K562 (cell line): Measurements from ENCODE around the gene SEC23B. TPM values are rescaled to one million over a fixed set of nuclear protein-coding genes. Genes with fewer than 3 reads are reported as not detected.

Source experiments
- ATAC-seq: fragments of 200-7000 bp; cut with Tn5 transposase; 3 replicates; pipeline ENCODE4 v1.9.1; 2020; ENCODE audit warnings: moderate library complexity
- BruUV-seq: library from RNA; stranded (reverse); fragments of 400-500 nt; replicated peaks from 2 replicates; lab custom pipeline; 2021; lab: Mats Ljungman, UMichigan
- CTCF ChIA-PET: fragments of 300-600 bp; formaldehyde crosslinking; extraction: SDS; loops from one replicate; lab custom pipeline; 2021; ENCODE audit warnings: low intra/inter-chr PET ratio; lab: Yijun Ruan, JAX
- POLR2A ChIA-PET: fragments of 300-600, 350-650 bp; sonication (Branson Sonifier 250); formaldehyde crosslinking; extraction: SDS; loops from one replicate; lab custom pipeline; 2021; ENCODE audit warnings: antibody characterized with exemption, inconsistent platforms; lab: Yijun Ruan, JAX
- DNase-seq, 4 experiments: peaks; one replicate each; pipeline versions ENCODE4 v3.0.0 to v3.0.0-alpha.2; 2011 to 2018; ENCODE audit warnings: low spot score in 3 of 4, mixed read lengths in 3 of 4; ENCODE audit errors: extremely low read depth in 1 of 4
- FAIRE-seq: peaks from 2 replicates; lab custom pipeline; 2011; peaks lifted over from hg19 to GRCh38; lab: Jason Lieb, UNC
- H2AFZ ChIP-seq: 2 replicates; pipeline ENCODE4 v1.6.0; 2011; ENCODE audit warnings: low read depth, low read length, control low read depth, inconsistent platforms
- H3K27ac ChIP-seq: fragments of 200-600 bp; 3 replicates; pipeline ENCODE4 v1.8.0; 2011; ENCODE audit warnings: low read depth, mild to moderate bottlenecking, control low read depth, inconsistent platforms, low read length, moderate library complexity, mixed read lengths; ENCODE audit errors: extremely low read depth
- H3K27me3 ChIP-seq, 2 experiments: fragments of 300-600 bp in 1 of 2; 2 replicates in 1 of 2; 3 replicates in 1 of 2; pipeline versions ENCODE4 v1.6.0 to v1.8.0; 2011; ENCODE audit warnings: inconsistent platforms in 2 of 2, low read length in 2 of 2, mild to moderate bottlenecking in 1 of 2, mixed read lengths in 1 of 2, moderate library complexity in 1 of 2; ENCODE audit not compliant: control insufficient read depth in 2 of 2, insufficient read depth in 2 of 2
- H3K36me3 ChIP-seq: fragments of 300-600 bp; 3 replicates; pipeline ENCODE4 v1.8.0; 2011; ENCODE audit warnings: mild to moderate bottlenecking, low read length, inconsistent platforms; ENCODE audit not compliant: control insufficient read depth, insufficient read depth
- H3K4me1 ChIP-seq, 2 experiments: fragments of 200-600 bp in 1 of 2; replicated peaks in 1 of 2; 2 replicates in 1 of 2; 3 replicates in 1 of 2; pipeline versions ENCODE4 v1.5.1 to v1.8.0; 2011; ENCODE audit warnings: inconsistent platforms in 2 of 2, low read length in 2 of 2, mild to moderate bottlenecking in 1 of 2, mixed read lengths in 1 of 2, moderate library complexity in 1 of 2; ENCODE audit not compliant: control insufficient read depth in 2 of 2, insufficient read depth in 2 of 2
- H3K4me2 ChIP-seq: 2 replicates; pipeline ENCODE4 v1.6.1; 2011; ENCODE audit warnings: low read length, control low read depth, inconsistent platforms, mixed read lengths; ENCODE audit not compliant: insufficient read depth
- H3K4me3 ChIP-seq: fragments of 200-600 bp; sonication (generic), shearing (Covaris generic); 2 replicates; pipeline ENCODE4 v1.5.1; 2016; ENCODE audit warnings: control low read depth, inconsistent platforms
- H3K79me2 ChIP-seq: fragments of 200-600 bp; 3 replicates; pipeline ENCODE4 v1.8.0; 2011; ENCODE audit warnings: low read length, inconsistent platforms; ENCODE audit not compliant: control insufficient read depth, insufficient read depth
- H3K9ac ChIP-seq, 2 experiments: 2 replicates each; pipeline versions ENCODE4 v1.6.0 to v1.6.1; 2011; ENCODE audit warnings: low read depth in 2 of 2, low read length in 2 of 2, control low read depth in 1 of 2, inconsistent platforms in 1 of 2, mild to moderate bottlenecking in 1 of 2, mixed read lengths in 1 of 2; ENCODE audit not compliant: insufficient read depth in 1 of 2
- H3K9me1 ChIP-seq: one replicate; pipeline ENCODE4 v1.6.0; 2011; ENCODE audit warnings: inconsistent platforms, mild to moderate bottlenecking, low read length, moderate library complexity; ENCODE audit not compliant: control insufficient read depth, insufficient read depth
- H3K9me3 ChIP-seq: replicated peaks from 2 replicates; pipeline ENCODE4 v1.5.1; 2011; ENCODE audit warnings: low read depth, low read length, inconsistent platforms; ENCODE audit not compliant: control insufficient read depth, insufficient read depth
- H4K20me1 ChIP-seq: replicated peaks from 2 replicates; pipeline ENCODE4 v1.6.1; 2011; ENCODE audit warnings: low read length, inconsistent platforms, mixed read lengths; ENCODE audit not compliant: control insufficient read depth, insufficient read depth
- HMGN3 ChIP-seq: IDR thresholded peaks from 2 replicates; pipeline ENCODE4 v1.6.1; 2011; ENCODE audit warnings: borderline replicate concordance, low read depth, mild to moderate bottlenecking, mixed read lengths, low read length; ENCODE audit not compliant: insufficient read length; ENCODE audit errors: extremely low read depth
- JUND ChIP-seq, 2 experiments: IDR thresholded peaks; 2 replicates in 1 of 2; 3 replicates in 1 of 2; pipeline ENCODE4 v1.6.1; 2011; ENCODE audit warnings: borderline replicate concordance in 2 of 2, low read depth in 2 of 2, low read length in 2 of 2, improper control_type of control experiment in 1 of 2, missing biosample characterization in 1 of 2, missing genetic modification characterization in 1 of 2, missing genetic modification reagents in 1 of 2
- PHF21A ChIP-seq: fragments of 450-650 bp; IDR thresholded peaks from 2 replicates; pipeline ENCODE4 v1.6.1; 2017; ENCODE audit warnings: low read depth, borderline replicate concordance
- PPARD ChIP-seq: fragments of 250-450 bp; sonication (Bioruptor Pico); IDR thresholded peaks from 2 replicates; pipeline ENCODE4 v1.8.0; 2022; ENCODE audit warnings: inconsistent platforms, mild to moderate bottlenecking, moderate library complexity
- PTBP1 ChIP-seq: fragments of 200-400 bp; formaldehyde crosslinking; IDR thresholded peaks from 2 replicates; pipeline ENCODE4 v1.6.1; 2017; ENCODE audit warnings: low read depth, low read length
- RHOXF2B ChIP-seq: fragments of 250-450 bp; sonication (Bioruptor Pico); conservative IDR thresholded peaks from 2 replicates; pipeline ENCODE4 v1.5.1; 2021
- THRAP3 ChIP-seq: fragments of 450-650 bp; IDR thresholded peaks from 2 replicates; pipeline ENCODE4 v1.6.1; 2016; ENCODE audit warnings: mild to moderate bottlenecking, inconsistent platforms, borderline replicate concordance
- YY1 ChIP-seq, 3 experiments: IDR thresholded peaks; 2 replicates each; pipeline ENCODE4 v1.6.1; 2011; ENCODE audit warnings: low read length in 2 of 3, mild to moderate bottlenecking in 2 of 3, moderate library complexity in 2 of 3, borderline replicate concordance in 1 of 3, control low read depth in 1 of 3, low read depth in 1 of 3; ENCODE audit not compliant: insufficient read depth in 3 of 3, insufficient replicate concordance in 2 of 3, control insufficient read depth in 1 of 3, insufficient read length in 1 of 3; ENCODE audit errors: extremely low read depth in 1 of 3
- ZBED1 ChIP-seq: IDR thresholded peaks from 2 replicates; pipeline ENCODE4 v1.6.1; 2014
- ZNF143 ChIP-seq: sonication (generic); formaldehyde crosslinking; IDR thresholded peaks from 2 replicates; pipeline ENCODE4 v1.9.0; 2022; ENCODE audit warnings: mild to moderate bottlenecking, missing genetic modification reagents
- ZNF212 ChIP-seq: fragments of 450-650 bp; formaldehyde crosslinking; IDR thresholded peaks from 2 replicates; pipeline ENCODE4 v1.4.0; 2020; ENCODE audit warnings: mild to moderate bottlenecking
- ZNF253 ChIP-seq: fragments of 250-450 bp; sonication (Bioruptor Pico); conservative IDR thresholded peaks from 2 replicates; pipeline ENCODE4 v1.6.1; 2021; ENCODE audit warnings: mild to moderate bottlenecking
- WGBS: fragments of 100-300 bp; shearing (Covaris generic); methylation state at CpG from one replicate; pipeline ENCODE4 v1.1.6; 2016; ENCODE audit warnings: low coverage, mixed read lengths; ENCODE audit not compliant: insufficient coverage; ENCODE audit errors: missing lambda C conversion rate; 5-methylcytosine and 5-hydroxymethylcytosine counted together
- in situ Hi-C: fragments of 300-500 bp; cut with MboI; formaldehyde crosslinking; loops from 4 replicates; pipeline ENCODE4 v1.15.0; 2018; ENCODE audit warnings: inconsistent platforms, mixed read lengths
- intact Hi-C: fragments of 100-400 bp; cut with micrococcal nuclease; formaldehyde crosslinking; loops from 2 replicates; pipeline ENCODE4 v1.14.2; 2022
- polyA plus RNA-seq, 8 experiments: library from polyadenylated mRNA; depleted of rRNA in 4 of 8; stranded (reverse) in 5 of 8; unstranded in 3 of 8; fragments of >200 nt; fragmentation: Nextera tagmentation in 2 of 8; fragmentation: Illumina TruSeq in 1 of 8; extraction: Ambion mirVana in 2 of 8; extraction: Trizol in 1 of 8; gene quantifications; 2 replicates each; pipeline versions ENCODE4 v1.2.1 to v1.2.3, GENCODE V29; 2011 to 2014; ENCODE audit warnings: inconsistent platforms in 1 of 8, missing spikeins in 1 of 8
- total RNA-seq, 7 experiments: library from RNA; depleted of rRNA in 6 of 7; stranded (reverse); fragments of >200 nt in 6 of 7; fragmentation: Illumina TruSeq in 2 of 7; extraction: Trizol in 2 of 7; gene quantifications; 2 replicates each; pipeline versions ENCODE4 v1.2.1 to v1.2.3, GENCODE V29; 2011 to 2021; ENCODE audit warnings: low replicate concordance in 1 of 7
- TF ChIP-seq, protein P1 (sequence below): fragments of 450-650 bp; formaldehyde crosslinking; IDR thresholded peaks from 2 replicates; pipeline ENCODE4 v1.4.0; 2022; ENCODE audit warnings: mild to moderate bottlenecking, moderate library complexity
- TF ChIP-seq, protein P2 (sequence below), 3 experiments: fragments of 200-800 bp in 1 of 3; sonication (Bioruptor generic) in 1 of 3; sonication (generic) in 1 of 3; formaldehyde crosslinking in 1 of 3; IDR thresholded peaks; 2 replicates each; pipeline versions ENCODE4 v1.6.1 to v1.8.0; 2016 to 2022; ENCODE audit warnings: mild to moderate bottlenecking in 2 of 3, missing compliant biosample characterization in 2 of 3, missing genetic modification characterization in 2 of 3, missing genetic modification reagents in 1 of 3
- TF ChIP-seq, protein P3 (sequence below): fragments of 450-650 bp; formaldehyde crosslinking; IDR thresholded peaks from 2 replicates; pipeline ENCODE4 v1.4.0; 2020; ENCODE audit warnings: mild to moderate bottlenecking

SEC23B gene
- total and polyA plus RNA-seq, 9 of the 15 experiments (the other 6 are each of a cell fraction or from before 2014, with no cell fraction given) = 31.7 to 70.2 (median 38.5) TPM

DNA sequence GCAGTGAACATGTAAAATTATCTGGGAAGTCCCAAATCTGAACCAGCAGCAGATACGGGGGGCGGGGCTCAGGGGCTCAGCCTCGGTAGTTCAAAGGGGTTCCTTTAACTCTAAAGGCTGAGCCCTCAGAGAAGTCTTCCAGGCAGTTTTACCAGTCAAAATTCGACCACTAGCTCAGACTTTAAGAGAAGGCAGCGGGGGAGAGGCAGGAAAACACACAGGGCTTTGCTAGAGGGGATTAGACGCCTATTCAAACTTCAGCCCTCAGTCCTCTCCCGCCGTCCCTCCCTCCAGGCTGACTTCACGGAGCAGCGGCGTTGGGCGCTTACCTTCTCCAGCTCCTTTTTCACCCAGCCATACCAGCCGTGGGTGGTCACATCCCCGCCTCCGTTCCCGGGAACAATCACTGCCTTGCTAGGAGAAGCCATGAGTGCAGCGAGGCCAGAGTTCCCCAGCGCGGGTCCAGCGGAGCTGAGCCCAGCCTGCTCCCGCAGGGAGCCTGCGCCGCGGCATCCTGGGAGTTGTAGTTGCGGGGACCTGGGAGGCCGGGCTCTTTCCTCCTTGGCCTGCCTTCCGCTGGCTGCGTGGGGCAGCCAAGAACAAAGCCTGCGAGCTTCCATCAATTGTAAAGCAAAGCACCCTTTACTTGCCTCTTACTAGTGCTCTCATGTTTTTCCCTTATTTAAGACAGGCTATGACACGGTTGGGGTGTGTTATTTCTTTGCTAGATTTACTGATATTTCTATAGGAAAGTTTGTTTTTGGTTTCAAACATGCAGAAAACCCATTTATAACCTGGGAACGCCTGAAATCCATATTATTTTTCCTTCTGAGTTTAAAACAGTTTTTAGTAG, 10.8 kb upstream of the SEC23B start, which contains the start of gene RBBP9:
Gene RBBP9 (minus strand): TSS at position 486 of the 853 bp plus-strand sequence. CDS start 58 bp downstream, at position 428.
- Histone ChIP-seq H3K27ac (no peak within 1 kb of the TSS), H3K36me3 (no peaks in the 10 kb centered on the region), H3K9me3 (no peaks in the 10 kb centered on the region), H3K9ac (peak within 1 kb of the TSS; percentile 55 to 91), H3K27me3 (no peaks in the 10 kb centered on the region), H2AFZ (peak within 1 kb of the TSS; percentile 96), H4K20me1 (no peaks in the 10 kb centered on the region), H3K4me2 (peak within 1 kb of the TSS; percentile 83), H3K9me1 (no peaks in the 10 kb centered on the region), H3K4me1 (peaks cover 0 to 2% of the 10 kb centered on the region in 2 experiments; a peak in 1 of 5 replicates), H3K4me3 (peak within 1 kb of the TSS; percentile 66), H3K79me2 (no peaks in the 10 kb centered on the region)
- TSS peak; percentile 65 for BruUV-seq
- ATAC-seq (peak; percentile 100), DNase-seq (peak; percentile 60 to 82 (median 68)), FAIRE-seq (peak; percentile 67)
- POLR2A ChIA-PET = interaction anchor here (0.5 to 2.6 kb wide), 6 partner anchors 9 to 526 kb away, joined by 3 to 8 read pairs (median 4); partner anchors contain the start of genes DZANK1, POLR3F and SEC23B
- in situ Hi-C loops (no loop called here), intact Hi-C loops (no loop called here)
- CTCF ChIA-PET = no interaction called here
- WGBS = 3% methylated on average over 20 of the region's 31 CpGs
- TF ChIP-seq ZNF253 (no peak), PHF21A (no peak), RHOXF2B (CRISPR knock-in tag) (no peak), HMGN3 (peak; percentile 30), JUND (IDR thresholded peaks at IDR 0.05; ENCODE audit: borderline replicate concordance, low read depth, low read length) (peak; percentile 13; the same call in 1 of the 2 replicates), JUND (tag; IDR thresholded peaks at IDR 0.05; ENCODE audit: borderline replicate concordance, low read depth, low read length) (no peak), ZBED1 (no peak), ZNF212 (no peak), ZNF143 (peak; percentile 90), PPARD (CRISPR knock-in tag) (no peak), PTBP1 (no peak), THRAP3 (no peak), YY1 (IDR thresholded peaks at IDR 0.05; ENCODE audit: borderline replicate concordance in 1 of 3, control insufficient read depth in 1 of 3, extremely low read depth in 1 of 3, insufficient read depth in 3 of 3, insufficient read length in 1 of 3, insufficient replicate concordance in 2 of 3, low read depth in 1 of 3, low read length in 2 of 3) (peak in 2 of 3 experiments; percentile 62 to 79)
- TF ChIP-seq, protein P1, sequence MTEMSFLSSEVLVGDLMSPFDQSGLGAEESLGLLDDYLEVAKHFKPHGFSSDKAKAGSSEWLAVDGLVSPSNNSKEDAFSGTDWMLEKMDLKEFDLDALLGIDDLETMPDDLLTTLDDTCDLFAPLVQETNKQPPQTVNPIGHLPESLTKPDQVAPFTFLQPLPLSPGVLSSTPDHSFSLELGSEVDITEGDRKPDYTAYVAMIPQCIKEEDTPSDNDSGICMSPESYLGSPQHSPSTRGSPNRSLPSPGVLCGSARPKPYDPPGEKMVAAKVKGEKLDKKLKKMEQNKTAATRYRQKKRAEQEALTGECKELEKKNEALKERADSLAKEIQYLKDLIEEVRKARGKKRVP (CRISPR knock-in tag) = no peak
- TF ChIP-seq, protein P2, sequence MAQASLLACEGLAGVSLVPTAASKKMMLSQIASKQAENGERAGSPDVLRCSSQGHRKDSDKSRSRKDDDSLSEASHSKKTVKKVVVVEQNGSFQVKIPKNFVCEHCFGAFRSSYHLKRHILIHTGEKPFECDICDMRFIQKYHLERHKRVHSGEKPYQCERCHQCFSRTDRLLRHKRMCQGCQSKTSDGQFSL (CRISPR knock-in tag; IDR thresholded peaks at IDR 0.05) = no peak
- TF ChIP-seq, protein P2 (tag; IDR thresholded peaks at IDR 0.05) = no peak
- TF ChIP-seq, protein P3, sequence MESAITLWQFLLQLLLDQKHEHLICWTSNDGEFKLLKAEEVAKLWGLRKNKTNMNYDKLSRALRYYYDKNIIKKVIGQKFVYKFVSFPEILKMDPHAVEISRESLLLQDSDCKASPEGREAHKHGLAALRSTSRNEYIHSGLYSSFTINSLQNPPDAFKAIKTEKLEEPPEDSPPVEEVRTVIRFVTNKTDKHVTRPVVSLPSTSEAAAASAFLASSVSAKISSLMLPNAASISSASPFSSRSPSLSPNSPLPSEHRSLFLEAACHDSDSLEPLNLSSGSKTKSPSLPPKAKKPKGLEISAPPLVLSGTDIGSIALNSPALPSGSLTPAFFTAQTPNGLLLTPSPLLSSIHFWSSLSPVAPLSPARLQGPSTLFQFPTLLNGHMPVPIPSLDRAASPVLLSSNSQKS (CRISPR knock-in tag) = no peak
